UCSD-AML1 (cell line): ENCODE measurements around the gene CLDN9.
A peak's percentile ranks its signal among the peaks of the same experiment; 100 is the strongest.
"Not testable (repeated sequence)": the region's sequence is repeated elsewhere in the genome, so short reads cannot be mapped to it uniquely, and the experiment has no call there.

ENCODE experiments used
- DNase-seq: peaks from one replicate; lab custom pipeline; 2025; ENCODE audit not compliant: unreplicated experiment; lab: John Stamatoyannopoulos, UW

CLDN9 gene

GRCh38 chr16:3054965-3055733 lies 42.4 kb downstream of the CLDN9 start:
- DNase-seq = peak; percentile 69

GRCh38 chr16:3055734-3056115 lies 43.0 kb downstream of the CLDN9 start:
- DNase-seq = not testable (repeated sequence)

GRCh38 chr16:3056336-3057180 lies 43.8 kb downstream of the CLDN9 start:
- no peak for DNase-seq

GRCh38 chr16:3057181-3058138 lies 44.7 kb downstream of the CLDN9 start:
- no peak for DNase-seq

GRCh38 chr16:3058139-3059030 lies 45.7 kb downstream of the CLDN9 start:
- DNase-seq = peak; percentile 56

GRCh38 chr16:3059041-3059722 lies 46.5 kb downstream of the CLDN9 start:
- DNase-seq = peak; percentile 92

- DNase-seq = no peak
Observed at GRCh38 chr16:3059723-3060242, 47.1 kb downstream of the CLDN9 start.

- no peak for DNase-seq
Observed at GRCh38 chr16:3060339-3061127, 47.8 kb downstream of the CLDN9 start.

- no peak for DNase-seq
Observed at GRCh38 chr16:3062553-3062952, 49.8 kb downstream of the CLDN9 start.

GRCh38 chr16:3063625-3064386 lies 51.1 kb downstream of the CLDN9 start:
- no peak for DNase-seq
